ENCODE measurements around the gene BPIFA1. TPM values are rescaled to one million over a fixed set of nuclear protein-coding genes. Genes with fewer than 3 reads are reported as not detected.

BPIFA1 gene
- total RNA-seq, 1 donor from 2014 or later, result not detected

DNA sequence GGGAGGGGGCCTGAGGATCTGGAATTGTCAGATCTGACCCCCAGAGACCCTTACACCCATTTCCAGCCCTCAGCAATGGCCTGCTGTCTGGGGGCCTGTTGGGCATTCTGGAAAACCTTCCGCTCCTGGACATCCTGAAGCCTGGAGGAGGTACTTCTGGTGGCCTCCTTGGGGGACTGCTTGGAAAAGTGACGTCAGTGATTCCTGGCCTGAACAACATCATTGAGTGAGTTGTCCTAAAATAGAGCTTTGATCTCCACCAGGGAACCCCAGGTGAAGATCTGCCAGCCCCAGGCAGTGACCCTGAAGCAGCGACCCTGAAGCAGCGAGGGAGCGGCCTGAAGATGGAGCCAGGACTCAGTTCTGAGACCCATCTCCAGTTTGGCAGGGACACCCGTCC is 2.2 kb downstream of the BPIFA1 start:
- TF ChIP-seq, protein P1, sequence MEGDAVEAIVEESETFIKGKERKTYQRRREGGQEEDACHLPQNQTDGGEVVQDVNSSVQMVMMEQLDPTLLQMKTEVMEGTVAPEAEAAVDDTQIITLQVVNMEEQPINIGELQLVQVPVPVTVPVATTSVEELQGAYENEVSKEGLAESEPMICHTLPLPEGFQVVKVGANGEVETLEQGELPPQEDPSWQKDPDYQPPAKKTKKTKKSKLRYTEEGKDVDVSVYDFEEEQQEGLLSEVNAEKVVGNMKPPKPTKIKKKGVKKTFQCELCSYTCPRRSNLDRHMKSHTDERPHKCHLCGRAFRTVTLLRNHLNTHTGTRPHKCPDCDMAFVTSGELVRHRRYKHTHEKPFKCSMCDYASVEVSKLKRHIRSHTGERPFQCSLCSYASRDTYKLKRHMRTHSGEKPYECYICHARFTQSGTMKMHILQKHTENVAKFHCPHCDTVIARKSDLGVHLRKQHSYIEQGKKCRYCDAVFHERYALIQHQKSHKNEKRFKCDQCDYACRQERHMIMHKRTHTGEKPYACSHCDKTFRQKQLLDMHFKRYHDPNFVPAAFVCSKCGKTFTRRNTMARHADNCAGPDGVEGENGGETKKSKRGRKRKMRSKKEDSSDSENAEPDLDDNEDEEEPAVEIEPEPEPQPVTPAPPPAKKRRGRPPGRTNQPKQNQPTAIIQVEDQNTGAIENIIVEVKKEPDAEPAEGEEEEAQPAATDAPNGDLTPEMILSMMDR (IDR thresholded peaks at IDR 0.05), result no peak
- TF ChIP-seq POLR2A (IDR thresholded peaks at IDR 0.05) (no peak), POLR2AphosphoS5 (IDR thresholded peaks at IDR 0.05; ENCODE audit: insufficient read depth in 1 of 2, low read depth in 1 of 2) (no peak)
- no peaks in the 10 kb centered on the region for H3K27me3 ChIP-seq
- DNase-seq (ENCODE audit: extremely low spot score in 2 of 2), result no peak
- H3K4me3 ChIP-seq, result no peak overlapping the region
- no peaks in the 10 kb centered on the region for H3K4me1 ChIP-seq
- no peaks in the 10 kb centered on the region for H3K36me3 ChIP-seq
- H3K9me3 ChIP-seq, result no peaks in the 10 kb centered on the region
- H3K27ac ChIP-seq, result no peak overlapping the region
- intact Hi-C loops (cut with DNase I), result no loop called here

DNA sequence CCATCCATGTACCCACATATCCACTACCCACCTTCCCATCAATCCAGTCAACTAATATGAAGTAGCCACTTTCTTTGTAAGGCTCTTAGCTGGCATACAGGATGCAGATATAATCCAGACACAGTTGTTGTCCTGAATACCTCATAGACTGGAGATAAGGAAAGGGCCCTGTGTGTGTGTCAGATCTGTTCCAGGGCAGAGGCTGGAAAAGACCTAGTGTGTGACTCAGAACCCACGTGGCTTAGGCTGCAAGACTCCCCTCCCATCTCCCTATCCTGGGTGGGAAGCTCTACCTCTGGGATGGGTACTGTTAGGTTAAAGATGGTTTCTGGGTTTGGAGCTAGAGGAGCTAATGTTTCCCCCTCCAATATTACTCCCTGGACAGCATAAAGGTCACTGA is 3.6 kb downstream of the BPIFA1 start:
- TF ChIP-seq POLR2AphosphoS5 (IDR thresholded peaks at IDR 0.05; ENCODE audit: insufficient read depth in 1 of 2, low read depth in 1 of 2) (no peak), POLR2A (IDR thresholded peaks at IDR 0.05) (no peak)
- TF ChIP-seq, protein P1 (IDR thresholded peaks at IDR 0.05), result no peak
- Histone ChIP-seq H3K27me3 (no peaks in the 10 kb centered on the region), H3K4me1 (no peaks in the 10 kb centered on the region), H3K4me3 (no peak overlapping the region), H3K27ac (no peak overlapping the region), H3K36me3 (no peaks in the 10 kb centered on the region), H3K9me3 (no peaks in the 10 kb centered on the region)
- intact Hi-C loops (cut with DNase I), result no loop called here
- no peak for DNase-seq (ENCODE audit: extremely low spot score in 2 of 2)

DNA sequence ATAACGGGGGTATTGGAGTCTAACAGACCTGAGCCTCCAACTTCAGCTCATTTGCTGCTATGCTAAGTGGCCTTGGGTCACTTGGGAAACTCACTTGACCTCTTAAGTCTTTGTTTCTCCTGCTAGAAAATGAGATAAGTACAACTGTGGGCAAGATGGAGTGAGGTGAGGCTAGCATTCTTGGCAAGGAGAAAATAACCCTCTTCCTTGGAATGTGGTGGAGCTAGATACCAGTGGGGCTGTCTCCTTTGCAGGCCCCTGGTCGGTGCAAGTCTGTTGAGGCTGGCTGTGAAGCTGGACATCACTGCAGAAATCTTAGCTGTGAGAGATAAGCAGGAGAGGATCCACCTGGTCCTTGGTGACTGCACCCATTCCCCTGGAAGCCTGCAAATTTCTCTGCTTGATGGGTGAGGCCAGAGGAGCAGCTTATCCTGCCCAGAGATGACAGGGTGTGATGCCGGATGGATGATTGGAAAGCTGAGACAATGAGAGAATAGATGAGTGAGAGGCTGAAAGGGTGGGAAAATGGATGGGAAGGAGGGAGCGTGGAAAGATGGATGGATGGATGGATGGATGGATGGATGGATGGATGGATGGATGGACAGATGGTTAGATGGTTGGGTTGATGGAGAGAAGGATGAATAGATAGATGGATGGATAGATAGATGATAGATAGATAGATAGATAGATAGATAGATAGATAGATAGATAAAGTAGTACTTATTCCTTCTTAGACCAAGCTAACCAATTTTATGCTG is 4.4 kb downstream of the BPIFA1 start:
- H3K27me3 ChIP-seq, result no peaks in the 10 kb centered on the region
- H3K36me3 ChIP-seq, result no peaks in the 10 kb centered on the region
- H3K9me3 ChIP-seq, result no peaks in the 10 kb centered on the region
- intact Hi-C loops (cut with DNase I), result no loop called here
- H3K27ac ChIP-seq, result no peak overlapping the region
- no peak for TF ChIP-seq POLR2A (IDR thresholded peaks at IDR 0.05)
- TF ChIP-seq POLR2AphosphoS5 (IDR thresholded peaks at IDR 0.05; ENCODE audit: insufficient read depth in 1 of 2, low read depth in 1 of 2), result no peak
- TF ChIP-seq, protein P1 (IDR thresholded peaks at IDR 0.05), result no peak
- H3K4me3 ChIP-seq, result no peak overlapping the region
- H3K4me1 ChIP-seq, result no peaks in the 10 kb centered on the region
- no peak for DNase-seq (ENCODE audit: extremely low spot score in 2 of 2)

DNA sequence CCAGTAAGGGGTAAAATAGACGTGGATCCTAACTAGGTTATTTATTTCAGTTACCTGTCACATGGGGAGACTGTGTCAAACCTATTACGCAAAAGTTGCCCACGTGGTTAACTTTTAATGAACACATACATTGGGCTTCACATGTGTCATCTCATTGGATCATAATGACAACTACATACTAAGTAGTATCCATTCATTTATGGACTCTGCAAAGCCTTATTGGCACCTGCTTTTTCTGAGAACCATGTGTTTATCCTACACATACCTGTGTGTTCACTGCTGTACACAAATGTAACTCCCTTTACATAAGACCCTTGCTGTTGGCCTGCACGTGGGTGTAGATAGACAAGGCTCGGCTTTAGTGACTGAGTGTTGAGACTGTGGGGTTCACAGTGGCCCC is 5.1 kb downstream of the BPIFA1 start:
- Histone ChIP-seq H3K4me1 (no peaks in the 10 kb centered on the region), H3K27me3 (no peaks in the 10 kb centered on the region), H3K36me3 (no peaks in the 10 kb centered on the region), H3K27ac (no peak overlapping the region), H3K9me3 (no peaks in the 10 kb centered on the region), H3K4me3 (no peak overlapping the region)
- TF ChIP-seq POLR2AphosphoS5 (IDR thresholded peaks at IDR 0.05; ENCODE audit: insufficient read depth in 1 of 2, low read depth in 1 of 2), result no peak
- TF ChIP-seq POLR2A (IDR thresholded peaks at IDR 0.05), result no peak
- TF ChIP-seq, protein P1 (IDR thresholded peaks at IDR 0.05), result no peak
- intact Hi-C loops (cut with DNase I), result no loop called here
- DNase-seq (ENCODE audit: extremely low spot score in 2 of 2), result no peak

DNA sequence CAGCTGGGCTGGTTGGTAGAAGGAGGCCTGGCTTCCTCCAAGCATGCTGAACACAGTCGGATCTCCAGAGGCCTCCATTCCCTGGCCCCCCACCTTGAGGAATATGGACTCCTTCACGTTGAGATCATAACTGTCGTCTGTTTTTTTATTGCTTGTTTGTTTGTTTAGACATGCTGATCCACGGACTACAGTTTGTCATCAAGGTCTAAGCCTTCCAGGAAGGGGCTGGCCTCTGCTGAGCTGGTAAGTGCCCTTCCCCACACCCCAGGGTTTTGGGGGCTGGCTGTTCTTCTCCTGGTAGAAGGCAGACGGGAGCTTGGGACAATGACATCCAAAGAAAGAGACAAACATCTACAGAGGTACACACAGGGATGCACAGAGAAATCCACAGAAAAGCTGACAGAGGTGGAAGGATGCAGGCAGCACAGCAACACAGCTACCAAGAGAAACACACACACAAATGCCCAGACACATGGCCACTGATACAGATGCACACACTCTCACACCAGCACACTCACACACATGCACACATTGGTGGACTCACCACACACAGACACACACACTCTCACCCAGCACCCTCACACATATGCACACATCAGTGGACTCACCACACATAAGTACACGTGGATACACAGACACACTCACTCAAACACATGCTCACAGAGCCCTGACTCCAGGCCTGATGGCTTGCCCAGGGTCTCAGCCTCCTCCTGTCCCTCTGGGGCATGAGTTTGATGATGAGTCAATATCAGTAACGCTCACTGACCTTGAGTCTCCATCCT is 6.7 kb downstream of the BPIFA1 start:
- Histone ChIP-seq H3K27ac (no peak overlapping the region), H3K4me1 (no peaks in the 10 kb centered on the region), H3K27me3 (no peaks in the 10 kb centered on the region), H3K9me3 (no peaks in the 10 kb centered on the region), H3K36me3 (no peaks in the 10 kb centered on the region), H3K4me3 (no peak overlapping the region)
- intact Hi-C loops (cut with DNase I), result no loop called here
- no peak for DNase-seq (ENCODE audit: extremely low spot score in 2 of 2)
- TF ChIP-seq POLR2A (IDR thresholded peaks at IDR 0.05) (no peak), POLR2AphosphoS5 (IDR thresholded peaks at IDR 0.05; ENCODE audit: insufficient read depth in 1 of 2, low read depth in 1 of 2) (no peak)
- TF ChIP-seq, protein P1 (IDR thresholded peaks at IDR 0.05), result no peak

All from vagina (tissue), 2 donors.